Stimulated activated naive CD8-positive, alpha-beta T cell treated with anti-CD3 and anti-CD28 coated beads, Interleukin-15, Interleukin-2, amounts not matched to agents 100 ng/mL and 50 ng/mL, for 24 hours (primary cell): Measurements from ENCODE around the gene RTCA.
"Not testable (repeated sequence)": the region's sequence is repeated elsewhere in the genome, so short reads cannot be mapped to it uniquely, and the experiment has no call there.

ENCODE experiments used
- H3K27ac Mint-ChIP-seq: one replicate; pipeline ENCODE4 v1.8.0; 2021; ENCODE audit warnings: mild to moderate bottlenecking, mixed read lengths
- H3K27me3 Mint-ChIP-seq: one replicate; pipeline ENCODE4 v1.8.0; 2021; ENCODE audit warnings: mixed read lengths
- H3K36me3 Mint-ChIP-seq: one replicate; pipeline ENCODE4 v1.8.0; 2021; ENCODE audit warnings: low read depth, mixed read lengths
- H3K4me1 Mint-ChIP-seq: one replicate; pipeline ENCODE4 v1.8.0; 2021; ENCODE audit warnings: low read depth, mixed read lengths
- H3K4me3 Mint-ChIP-seq: one replicate; pipeline ENCODE4 v1.8.0; 2021; ENCODE audit warnings: mild to moderate bottlenecking, mixed read lengths
- H3K9me3 Mint-ChIP-seq: one replicate; pipeline ENCODE4 v1.8.0; 2021; ENCODE audit warnings: mixed read lengths

The RTCA gene

GRCh38 chr1:100265931-100266740 lies at the start of gene RTCA:
TSS of gene RTCA (plus strand) at chr1:100266216. CDS start at chr1:100266376, 160 bp downstream.
- peaks cover 4% of the 10 kb centered on the region for H3K9me3 Mint-ChIP-seq
- H3K27me3 Mint-ChIP-seq: no peaks in the 10 kb centered on the region
- peak within 1 kb of the TSS; percentile 99 for H3K4me3 Mint-ChIP-seq
- H3K27ac Mint-ChIP-seq: peak within 1 kb of the TSS; percentile 98
- peaks cover 57% of the 10 kb centered on the region for H3K36me3 Mint-ChIP-seq
- H3K4me1 Mint-ChIP-seq: peaks cover 47% of the 10 kb centered on the region

- peaks cover 12% of the 10 kb centered on the region for H3K4me1 Mint-ChIP-seq
- H3K4me3 Mint-ChIP-seq: no peak overlapping the region
- no peaks in the 10 kb centered on the region for H3K27me3 Mint-ChIP-seq
- no peaks in the 10 kb centered on the region for H3K9me3 Mint-ChIP-seq
- no peak overlapping the region for H3K27ac Mint-ChIP-seq
- peaks cover 46% of the 10 kb centered on the region for H3K36me3 Mint-ChIP-seq
These were observed 48.2 kb upstream of the RTCA start for GRCh38 chr1:100217834-100218233.

- H3K4me3 Mint-ChIP-seq: no peak overlapping the region
- peaks cover 38% of the 10 kb centered on the region for H3K36me3 Mint-ChIP-seq
- no peaks in the 10 kb centered on the region for H3K9me3 Mint-ChIP-seq
- no peaks in the 10 kb centered on the region for H3K27me3 Mint-ChIP-seq
- H3K4me1 Mint-ChIP-seq: peaks cover 12% of the 10 kb centered on the region
- H3K27ac Mint-ChIP-seq: peak overlapping the region; percentile 26
These were observed 46.6 kb upstream of the RTCA start for GRCh38 chr1:100219457-100219856.

GRCh38 chr1:100219883-100220282 lies 46.1 kb upstream of the RTCA start:
- Mint-ChIP-seq H3K27ac (peak overlapping the region; percentile 26), H3K36me3 (peaks cover 35% of the 10 kb centered on the region), H3K4me3 (no peak overlapping the region), H3K4me1 (peaks cover 12% of the 10 kb centered on the region), H3K9me3 (no peaks in the 10 kb centered on the region), H3K27me3 (no peaks in the 10 kb centered on the region)

- no peak overlapping the region for H3K4me3 Mint-ChIP-seq
- H3K9me3 Mint-ChIP-seq: no peaks in the 10 kb centered on the region
- H3K27me3 Mint-ChIP-seq: no peaks in the 10 kb centered on the region
- no peak overlapping the region for H3K27ac Mint-ChIP-seq
- peaks cover 12% of the 10 kb centered on the region for H3K4me1 Mint-ChIP-seq
- peaks cover 27% of the 10 kb centered on the region for H3K36me3 Mint-ChIP-seq
These were observed 43.6 kb upstream of the RTCA start for GRCh38 chr1:100222428-100222827.

GRCh38 chr1:100229681-100230443 lies 36.2 kb upstream of the RTCA start:
- Mint-ChIP-seq H3K27me3 (no peaks in the 10 kb centered on the region), H3K36me3 (peaks cover 42% of the 10 kb centered on the region), H3K4me3 (no peak overlapping the region), H3K27ac (no peak overlapping the region), H3K9me3 (no peaks in the 10 kb centered on the region), H3K4me1 (peaks cover 6% of the 10 kb centered on the region)

- no peak overlapping the region for H3K27ac Mint-ChIP-seq
- H3K36me3 Mint-ChIP-seq: peaks cover 44% of the 10 kb centered on the region
- no peaks in the 10 kb centered on the region for H3K27me3 Mint-ChIP-seq
- H3K4me1 Mint-ChIP-seq: peaks cover 7% of the 10 kb centered on the region
- no peak overlapping the region for H3K4me3 Mint-ChIP-seq
- H3K9me3 Mint-ChIP-seq: no peaks in the 10 kb centered on the region
These were observed 35.3 kb upstream of the RTCA start for GRCh38 chr1:100230765-100231164.

- H3K36me3 Mint-ChIP-seq: peaks cover 50% of the 10 kb centered on the region
- no peaks in the 10 kb centered on the region for H3K27me3 Mint-ChIP-seq
- no peak overlapping the region for H3K4me3 Mint-ChIP-seq
- H3K9me3 Mint-ChIP-seq: no peaks in the 10 kb centered on the region
- H3K27ac Mint-ChIP-seq: no peak overlapping the region
- H3K4me1 Mint-ChIP-seq: peaks cover 7% of the 10 kb centered on the region
These were observed 34.3 kb upstream of the RTCA start for GRCh38 chr1:100231721-100232120.

- Mint-ChIP-seq H3K4me3 (no peak overlapping the region), H3K9me3 (no peaks in the 10 kb centered on the region), H3K27ac (no peak overlapping the region), H3K36me3 (peaks cover 53% of the 10 kb centered on the region), H3K27me3 (no peaks in the 10 kb centered on the region), H3K4me1 (peaks cover 7% of the 10 kb centered on the region)
These were observed 33.9 kb upstream of the RTCA start for GRCh38 chr1:100232156-100232555.

- not testable (repeated sequence) for H3K9me3 Mint-ChIP-seq, H3K4me3 Mint-ChIP-seq, H3K4me1 Mint-ChIP-seq, H3K27ac Mint-ChIP-seq, H3K27me3 Mint-ChIP-seq
- peaks cover 48% of the 10 kb centered on the region for H3K36me3 Mint-ChIP-seq
These were observed 32.5 kb upstream of the RTCA start for GRCh38 chr1:100233566-100233965.

GRCh38 chr1:100234432-100234831 lies 31.6 kb upstream of the RTCA start:
- Mint-ChIP-seq H3K4me1 (peaks cover 7% of the 10 kb centered on the region), H3K4me3 (no peak overlapping the region), H3K27me3 (no peaks in the 10 kb centered on the region), H3K27ac (no peak overlapping the region), H3K9me3 (no peaks in the 10 kb centered on the region), H3K36me3 (peaks cover 54% of the 10 kb centered on the region)

GRCh38 chr1:100237091-100237490 lies 28.9 kb upstream of the RTCA start:
- Mint-ChIP-seq H3K4me3 (no peak overlapping the region), H3K36me3 (peaks cover 54% of the 10 kb centered on the region), H3K9me3 (no peaks in the 10 kb centered on the region), H3K27me3 (no peaks in the 10 kb centered on the region), H3K27ac (no peak overlapping the region), H3K4me1 (peaks cover 11% of the 10 kb centered on the region)

GRCh38 chr1:100239961-100240360 lies 26.1 kb upstream of the RTCA start:
- Mint-ChIP-seq H3K36me3 (peaks cover 44% of the 10 kb centered on the region), H3K27me3 (no peaks in the 10 kb centered on the region), H3K4me3 (no peak overlapping the region), H3K9me3 (no peaks in the 10 kb centered on the region), H3K27ac (no peak overlapping the region), H3K4me1 (peaks cover 12% of the 10 kb centered on the region)

GRCh38 chr1:100240631-100241030 lies 25.4 kb upstream of the RTCA start:
- Mint-ChIP-seq H3K27ac (no peak overlapping the region), H3K9me3 (no peaks in the 10 kb centered on the region), H3K4me3 (no peak overlapping the region), H3K36me3 (peaks cover 43% of the 10 kb centered on the region), H3K4me1 (peaks cover 12% of the 10 kb centered on the region), H3K27me3 (no peaks in the 10 kb centered on the region)

GRCh38 chr1:100246738-100247137 lies 19.3 kb upstream of the RTCA start:
- H3K27me3 Mint-ChIP-seq: no peaks in the 10 kb centered on the region
- H3K4me3 Mint-ChIP-seq: no peak overlapping the region
- peaks cover 24% of the 10 kb centered on the region for H3K4me1 Mint-ChIP-seq
- H3K9me3 Mint-ChIP-seq: no peaks in the 10 kb centered on the region
- H3K27ac Mint-ChIP-seq: peak overlapping the region; percentile 26
- H3K36me3 Mint-ChIP-seq: peaks cover 24% of the 10 kb centered on the region
